GM12878 (cell line): ENCODE data around the gene ATP4B.

Experiments
- EED ChIP-seq: sonication (generic); IDR thresholded peaks from 2 replicates; pipeline ENCODE4 v1.6.1; 2016; ENCODE audit warnings: antibody characterized with exemption, low read depth
- ESRRA ChIP-seq: IDR thresholded peaks from 2 replicates; pipeline ENCODE4 v1.6.1; 2012; ENCODE audit warnings: mild to moderate bottlenecking, low read length, improper control_type of control experiment
- EZH2 ChIP-seq: IDR thresholded peaks from 2 replicates; pipeline ENCODE4 v1.6.1; 2012; ENCODE audit warnings: low read depth, mild to moderate bottlenecking, control low read depth, inconsistent platforms, low read length, borderline replicate concordance; ENCODE audit not compliant: control insufficient read depth
- ZNF384 ChIP-seq: IDR thresholded peaks from 2 replicates; pipeline ENCODE4 v1.6.1; 2012; ENCODE audit warnings: low read depth, mild to moderate bottlenecking, low read length, improper control_type of control experiment, borderline replicate concordance
- TF ChIP-seq, protein P1 (sequence below), 3 experiments: IDR thresholded peaks in 2 of 3; conservative IDR thresholded peaks in 1 of 3; 2 replicates each; pipeline ENCODE4 v1.5.1; 2011; ENCODE audit warnings: low read depth in 3 of 3, low read length in 3 of 3, mild to moderate bottlenecking in 3 of 3, control low read depth in 2 of 3, moderate library complexity in 2 of 3, inconsistent platforms in 1 of 3, mixed read lengths in 1 of 3; ENCODE audit not compliant: control insufficient read depth in 2 of 3, insufficient read depth in 1 of 3; ENCODE audit errors: extremely low read depth in 1 of 3

GRCh38 chr13:113620036-113620796 is 37.8 kb downstream of the ATP4B start:
- TF ChIP-seq EZH2 (no peak), EED (no peak), ESRRA (no peak), ZNF384 (no peak)
- TF ChIP-seq, protein P1, sequence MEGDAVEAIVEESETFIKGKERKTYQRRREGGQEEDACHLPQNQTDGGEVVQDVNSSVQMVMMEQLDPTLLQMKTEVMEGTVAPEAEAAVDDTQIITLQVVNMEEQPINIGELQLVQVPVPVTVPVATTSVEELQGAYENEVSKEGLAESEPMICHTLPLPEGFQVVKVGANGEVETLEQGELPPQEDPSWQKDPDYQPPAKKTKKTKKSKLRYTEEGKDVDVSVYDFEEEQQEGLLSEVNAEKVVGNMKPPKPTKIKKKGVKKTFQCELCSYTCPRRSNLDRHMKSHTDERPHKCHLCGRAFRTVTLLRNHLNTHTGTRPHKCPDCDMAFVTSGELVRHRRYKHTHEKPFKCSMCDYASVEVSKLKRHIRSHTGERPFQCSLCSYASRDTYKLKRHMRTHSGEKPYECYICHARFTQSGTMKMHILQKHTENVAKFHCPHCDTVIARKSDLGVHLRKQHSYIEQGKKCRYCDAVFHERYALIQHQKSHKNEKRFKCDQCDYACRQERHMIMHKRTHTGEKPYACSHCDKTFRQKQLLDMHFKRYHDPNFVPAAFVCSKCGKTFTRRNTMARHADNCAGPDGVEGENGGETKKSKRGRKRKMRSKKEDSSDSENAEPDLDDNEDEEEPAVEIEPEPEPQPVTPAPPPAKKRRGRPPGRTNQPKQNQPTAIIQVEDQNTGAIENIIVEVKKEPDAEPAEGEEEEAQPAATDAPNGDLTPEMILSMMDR (IDR thresholded peaks at IDR 0.05 in 2 of 3, conservative IDR thresholded peaks at IDR 0.05 in 1 of 3; ENCODE audit: control insufficient read depth in 2 of 3, extremely low read depth in 1 of 3, insufficient read depth in 1 of 3, low read depth in 3 of 3, low read length in 3 of 3): no peak
